GM21825 (cell line): ENCODE results near the gene IGF2BP3.
"Not testable (repeated sequence)": the region's sequence is repeated elsewhere in the genome, so short reads cannot be mapped to it uniquely, and the experiment has no call there.

ENCODE experiments used
- ATAC-seq: cut with Tn5 transposase; IDR thresholded peaks from one replicate; pipeline ENCODE4 v1.9.1; 2021; ENCODE audit warnings: mild to moderate bottlenecking, moderate library complexity; ENCODE audit not compliant: unreplicated experiment

Gene IGF2BP3

DNA sequence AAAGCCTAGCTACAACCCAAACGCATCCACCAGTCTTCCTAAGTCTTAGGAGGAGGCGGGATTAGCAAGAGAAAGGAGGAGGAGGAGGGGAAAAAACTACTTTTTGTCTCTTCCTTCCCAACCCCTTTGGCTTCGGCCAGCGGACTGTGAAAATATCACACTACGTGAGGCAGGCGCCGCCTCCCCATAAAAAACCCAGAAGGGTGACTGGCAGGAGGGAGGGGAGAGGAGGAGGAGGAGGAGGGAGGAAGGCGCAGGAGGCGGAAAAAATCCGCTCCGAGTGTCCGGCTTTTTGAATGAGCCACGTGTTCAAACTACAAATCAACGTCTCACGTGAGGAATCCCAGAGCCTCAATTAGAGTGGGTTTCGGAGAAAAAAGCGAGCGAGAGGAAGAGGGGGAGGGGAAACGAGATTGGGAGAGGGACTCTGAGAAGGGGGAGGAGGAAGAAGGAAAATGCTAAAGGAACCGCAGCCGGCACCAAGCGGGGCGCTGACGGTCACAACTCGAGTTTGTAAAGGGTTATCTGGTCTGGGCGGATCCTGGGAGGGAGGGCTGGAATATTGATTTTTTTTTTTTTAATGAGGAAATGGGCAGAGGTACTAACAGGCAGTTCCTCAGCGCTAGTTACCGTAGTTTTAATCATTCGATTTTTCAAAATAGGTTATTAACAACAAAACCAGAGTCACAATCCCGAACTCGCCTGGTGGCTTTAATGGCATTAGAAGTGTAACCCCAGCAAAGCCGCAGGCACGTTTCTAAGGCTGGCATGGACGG, at the start of gene IGF2BP3:
Gene IGF2BP3, minus strand, starts transcription at position 162 of the 776 bp plus-strand sequence. CDS start 381 bp downstream, outside the sequence.
- no peak for ATAC-seq

GRCh38 chr7:23514755-23515154, 44.5 kb upstream of the IGF2BP3 start:
- peak; percentile 60 for ATAC-seq

DNA sequence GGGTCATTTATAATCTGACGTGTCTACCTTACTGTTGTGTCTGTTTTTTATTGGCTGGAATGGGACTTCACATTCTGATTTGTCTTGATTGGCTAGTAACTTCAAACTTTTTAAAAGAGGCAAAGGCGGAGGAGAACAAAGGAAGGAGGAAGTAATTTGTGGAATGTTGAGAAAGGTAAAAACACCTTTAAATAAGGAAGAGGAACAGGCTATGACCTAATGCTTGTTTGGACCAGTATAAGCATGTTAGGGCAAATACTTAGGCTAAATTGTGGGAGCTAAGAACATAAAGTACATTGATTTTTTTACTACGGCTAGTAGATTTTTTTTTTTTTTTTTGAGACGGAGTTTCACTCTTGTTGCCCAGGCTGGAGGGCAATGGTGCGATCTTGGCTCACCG, 43.5 kb upstream of the IGF2BP3 start:
- ATAC-seq = not testable (repeated sequence)

- ATAC-seq = no peak
These were observed 23.7 kb upstream of the IGF2BP3 start for GRCh38 chr7:23494009-23494408.

DNA sequence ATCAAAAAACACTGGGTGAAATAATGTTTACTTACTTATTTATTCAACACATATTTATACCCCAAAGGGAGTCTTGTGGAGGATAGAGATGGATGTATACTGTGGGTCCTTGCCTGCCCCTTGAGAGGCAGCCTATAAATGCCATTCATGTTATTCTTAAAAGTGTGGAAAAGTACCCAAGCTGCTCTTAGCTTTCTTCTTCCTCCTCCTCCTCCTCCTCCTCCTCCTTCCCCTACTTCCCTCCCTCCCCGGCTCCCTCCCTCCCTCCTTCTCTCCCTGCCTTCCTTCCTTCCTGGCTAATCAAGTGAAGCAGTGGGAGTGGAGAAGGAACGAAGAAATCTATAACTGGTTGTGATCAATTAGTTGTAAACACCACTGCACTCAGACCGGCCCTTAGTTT, 21.2 kb upstream of the IGF2BP3 start:
- no peak for ATAC-seq

GRCh38 chr7:23490357-23491135, 20.3 kb upstream of the IGF2BP3 start:
- peak; percentile 86 for ATAC-seq

DNA sequence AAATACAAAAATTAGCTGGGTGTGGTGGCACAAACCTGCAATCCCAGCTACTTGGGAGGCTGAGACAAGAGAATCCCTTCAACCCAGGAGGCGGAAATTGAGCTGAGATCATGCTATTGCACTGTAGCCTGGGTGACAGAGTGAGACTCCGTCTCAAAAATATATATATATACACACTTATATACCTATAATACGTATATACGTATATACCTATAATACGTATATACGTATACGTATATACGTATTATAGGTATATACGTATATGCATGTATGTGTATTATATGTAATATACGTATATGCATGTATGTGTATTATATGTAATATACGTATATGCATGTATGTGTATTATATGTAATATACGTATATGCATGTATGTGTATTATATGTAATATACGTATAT, 18.4 kb upstream of the IGF2BP3 start:
- not testable (repeated sequence) for ATAC-seq

- ATAC-seq = no peak
These were observed 17.4 kb upstream of the IGF2BP3 start for GRCh38 chr7:23487670-23488069.

GRCh38 chr7:23486002-23486773, 15.9 kb upstream of the IGF2BP3 start:
- no peak for ATAC-seq

DNA sequence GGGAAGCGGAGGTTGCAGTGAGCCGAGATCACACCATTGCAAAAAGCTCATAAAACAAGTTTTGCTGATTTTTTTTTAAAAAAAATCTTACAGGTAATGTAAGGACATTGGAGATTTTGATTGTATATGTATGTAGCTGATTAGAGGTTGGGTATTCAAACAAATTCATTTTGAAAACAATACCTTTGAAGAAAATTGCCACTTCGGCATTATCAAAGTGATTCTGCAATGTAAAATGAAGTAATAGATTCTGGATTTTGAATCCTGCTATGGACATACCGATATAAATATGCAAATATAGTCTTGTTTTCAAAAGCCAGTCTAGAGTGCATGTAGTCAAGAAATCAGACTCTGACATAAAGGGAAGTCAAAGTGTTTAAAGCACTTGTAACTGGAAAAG, 12.4 kb upstream of the IGF2BP3 start:
- no peak for ATAC-seq

DNA sequence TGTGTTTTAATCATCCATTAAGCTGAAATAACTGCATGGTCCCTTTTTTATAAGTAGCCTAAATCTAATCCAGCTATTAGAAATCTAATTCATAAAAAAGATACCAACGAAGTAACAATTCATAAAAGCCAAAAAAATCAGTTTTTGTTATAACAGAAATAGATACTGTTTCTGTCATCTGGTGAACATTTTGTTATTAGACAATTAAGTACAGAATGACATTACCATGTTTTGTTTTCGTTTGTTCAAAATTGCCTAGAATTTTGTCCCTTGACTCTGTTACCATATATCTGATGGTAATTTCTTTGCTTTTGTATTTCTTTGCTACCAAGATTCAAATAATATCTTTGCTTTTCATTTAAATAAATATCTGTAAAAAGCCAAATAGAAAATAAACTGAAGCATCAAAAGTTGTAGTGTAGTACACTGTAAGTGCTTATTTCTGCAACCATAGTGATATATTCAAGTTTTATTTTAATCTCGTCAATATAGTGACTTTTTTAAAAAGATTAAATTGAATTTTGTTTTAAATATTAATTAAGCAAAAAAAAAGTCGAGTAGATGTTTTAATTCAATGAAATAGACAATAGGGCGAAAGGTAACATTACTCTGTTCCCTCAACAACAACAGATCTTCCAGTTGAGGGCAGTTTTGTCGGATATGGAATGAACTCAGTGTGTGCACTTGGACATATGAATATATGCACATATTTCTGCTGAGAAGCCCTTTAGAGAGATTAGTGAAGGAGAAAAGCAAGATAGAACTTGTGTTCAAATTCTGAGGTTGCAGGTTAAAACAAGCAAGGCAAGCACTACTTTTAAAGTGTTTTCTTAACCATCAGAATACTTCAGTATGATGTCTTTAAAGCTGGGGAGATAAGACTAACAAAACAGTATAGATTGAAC, 7.9 kb upstream of the IGF2BP3 start:
- no peak for ATAC-seq

- no peak for ATAC-seq
These were observed 6.8 kb upstream of the IGF2BP3 start for GRCh38 chr7:23477157-23477499.

DNA sequence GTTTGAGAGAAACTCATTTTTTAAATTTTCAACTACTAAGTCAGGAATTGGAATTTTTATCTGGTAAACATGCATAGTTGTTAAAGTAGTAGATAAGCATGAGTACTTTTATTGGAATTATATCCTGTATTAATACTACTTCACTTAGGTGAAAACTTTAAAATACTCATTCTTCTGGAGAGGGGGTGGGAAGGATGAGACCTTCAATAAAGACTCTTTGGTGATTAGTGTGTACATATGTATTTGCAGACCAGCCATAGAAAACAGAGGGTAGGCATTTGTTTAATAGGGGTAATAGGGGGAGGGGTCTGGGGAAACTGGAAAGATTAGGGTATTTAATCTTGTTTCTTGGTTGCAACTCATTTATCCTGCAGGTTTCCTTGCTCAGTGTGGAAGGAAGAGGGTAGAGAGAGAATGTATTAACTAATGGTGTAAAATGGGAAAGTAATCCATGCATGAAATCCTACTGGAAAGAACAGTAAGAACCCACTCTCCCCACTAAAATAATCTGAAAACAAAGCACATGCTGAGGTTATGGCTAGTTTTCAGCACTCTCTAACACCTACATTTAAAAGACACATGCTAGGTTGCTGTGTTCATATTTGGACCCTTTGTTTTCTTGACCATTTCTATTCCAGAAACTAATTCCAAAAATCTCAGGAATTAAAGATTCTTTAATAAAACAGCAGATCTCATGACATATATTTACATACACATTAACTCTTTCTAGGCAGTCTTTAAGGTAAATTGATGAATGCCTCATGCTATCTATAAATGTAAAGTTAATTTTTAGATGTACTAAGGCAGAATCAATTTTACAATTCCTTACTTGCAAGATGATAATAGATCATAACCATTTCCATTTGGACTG, 6.2 kb upstream of the IGF2BP3 start:
- ATAC-seq = no peak

GRCh38 chr7:23475576-23475839, 5.2 kb upstream of the IGF2BP3 start:
- ATAC-seq = no peak

GRCh38 chr7:23474829-23475575, 4.7 kb upstream of the IGF2BP3 start:
- ATAC-seq = no peak

DNA sequence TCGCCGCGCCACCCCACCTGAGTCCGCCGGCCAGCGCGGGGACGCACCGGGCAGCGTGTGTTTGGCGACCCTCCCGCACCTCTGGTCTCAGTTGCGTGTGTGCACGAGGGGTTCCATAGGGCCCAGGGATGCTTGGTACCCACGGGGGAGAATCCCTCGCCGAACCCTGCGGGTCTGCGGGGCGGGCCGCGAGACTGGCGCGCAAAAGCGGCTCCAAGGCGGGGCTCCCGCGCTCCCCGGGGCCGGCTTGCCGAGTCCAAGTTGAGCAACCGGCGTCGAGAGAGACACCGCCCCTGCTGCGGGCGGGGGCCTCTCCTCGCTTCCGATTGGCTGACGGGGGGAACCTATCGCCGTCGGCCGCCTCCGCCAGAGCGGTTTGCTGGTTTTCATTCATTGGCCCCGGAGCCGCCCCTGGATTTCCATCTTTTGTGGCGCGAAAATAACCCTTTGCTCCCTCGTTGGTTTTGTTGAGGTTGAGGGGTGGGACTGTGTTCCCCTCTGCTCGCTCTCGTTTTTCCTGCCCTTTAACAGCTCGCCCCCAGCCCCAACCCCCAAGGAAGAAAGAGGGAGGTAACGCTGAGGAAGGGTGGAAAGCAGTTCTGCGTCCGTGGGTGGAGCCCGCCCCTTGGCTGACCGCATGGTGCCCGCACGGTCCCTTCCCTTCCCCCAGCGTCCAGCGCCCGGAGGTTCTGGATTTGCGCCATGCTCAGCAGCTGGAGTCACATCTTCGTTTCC, 4.0 kb upstream of the IGF2BP3 start:
- peak; percentile 63 for ATAC-seq

- ATAC-seq = no peak
These were observed 3.5 kb upstream of the IGF2BP3 start for GRCh38 chr7:23473844-23474093.

- ATAC-seq = no peak
These were observed 2.9 kb upstream of the IGF2BP3 start for GRCh38 chr7:23472956-23473843.
